Measurements from ENCODE around the gene HAGH.

Gene HAGH

GRCh38 chr16:1870365-1871082 lies 43.9 kb upstream of the HAGH start:
- ATAC-seq: peak; percentile 54
- TF ChIP-seq CREB5 (CRISPR knock-in tag; IDR thresholded peaks at IDR 0.05; ENCODE audit: low read depth): no peak
- TF ChIP-seq ZFP30 (CRISPR knock-in tag; IDR thresholded peaks at IDR 0.05): no peak
- no peak for TF ChIP-seq CSDC2 (CRISPR knock-in tag; IDR thresholded peaks at IDR 0.05)
- TF ChIP-seq CSRNP3 (CRISPR knock-in tag; IDR thresholded peaks at IDR 0.05): no peak
- TF ChIP-seq TOX (CRISPR knock-in tag; IDR thresholded peaks at IDR 0.05; ENCODE audit: borderline replicate concordance): no peak
- TF ChIP-seq GLIS3 (CRISPR knock-in tag; IDR thresholded peaks at IDR 0.05): no peak
- no peak for TF ChIP-seq TCF4 (CRISPR knock-in tag; IDR thresholded peaks at IDR 0.05; ENCODE audit: borderline replicate concordance)
- no peak for TF ChIP-seq PPARA (CRISPR knock-in tag; IDR thresholded peaks at IDR 0.05; ENCODE audit: borderline replicate concordance)
- no peak for TF ChIP-seq POU6F1 (CRISPR knock-in tag; IDR thresholded peaks at IDR 0.05; ENCODE audit: borderline replicate concordance, low read depth)
- TF ChIP-seq ARNTL (CRISPR knock-in tag; IDR thresholded peaks at IDR 0.05; ENCODE audit: borderline replicate concordance, low read depth): no peak
- no peak for TF ChIP-seq SNAI2 (CRISPR knock-in tag; IDR thresholded peaks at IDR 0.05)
- TF ChIP-seq ISL1 (CRISPR knock-in tag; IDR thresholded peaks at IDR 0.05): no peak
- no peak for TF ChIP-seq RARB (CRISPR knock-in tag; IDR thresholded peaks at IDR 0.05)
- no peak for TF ChIP-seq BACH2 (CRISPR knock-in tag; IDR thresholded peaks at IDR 0.05; ENCODE audit: borderline replicate concordance)

- no peak for TF ChIP-seq ZFP30 (CRISPR knock-in tag; IDR thresholded peaks at IDR 0.05)
- no peak for TF ChIP-seq OSR1 (CRISPR knock-in tag; IDR thresholded peaks at IDR 0.05)
- TF ChIP-seq GLIS3 (CRISPR knock-in tag; IDR thresholded peaks at IDR 0.05): no peak
- TF ChIP-seq SNAI2 (CRISPR knock-in tag; IDR thresholded peaks at IDR 0.05): no peak
- TF ChIP-seq CSRNP3 (CRISPR knock-in tag; IDR thresholded peaks at IDR 0.05): no peak
- no peak for TF ChIP-seq ZFP3 (CRISPR knock-in tag; IDR thresholded peaks at IDR 0.05)
- TF ChIP-seq PPARA (CRISPR knock-in tag; IDR thresholded peaks at IDR 0.05; ENCODE audit: borderline replicate concordance): no peak
- no peak for TF ChIP-seq CREB5 (CRISPR knock-in tag; IDR thresholded peaks at IDR 0.05; ENCODE audit: low read depth)
- no peak for TF ChIP-seq ESRRG (CRISPR knock-in tag; IDR thresholded peaks at IDR 0.05)
- TF ChIP-seq ZC3H10 (CRISPR knock-in tag; IDR thresholded peaks at IDR 0.05): no peak
- no peak for TF ChIP-seq ARNTL (CRISPR knock-in tag; IDR thresholded peaks at IDR 0.05; ENCODE audit: borderline replicate concordance, low read depth)
- TF ChIP-seq PATZ1 (CRISPR knock-in tag; IDR thresholded peaks at IDR 0.05; ENCODE audit: borderline replicate concordance): no peak
- no peak for TF ChIP-seq BACH2 (CRISPR knock-in tag; IDR thresholded peaks at IDR 0.05; ENCODE audit: borderline replicate concordance)
- TF ChIP-seq TCF4 (CRISPR knock-in tag; IDR thresholded peaks at IDR 0.05; ENCODE audit: borderline replicate concordance): no peak
- TF ChIP-seq TSHZ2 (CRISPR knock-in tag; IDR thresholded peaks at IDR 0.05): no peak
- TF ChIP-seq ZNF70 (CRISPR knock-in tag; IDR thresholded peaks at IDR 0.05): no peak
- TF ChIP-seq CSDC2 (CRISPR knock-in tag; IDR thresholded peaks at IDR 0.05): no peak
- no peak for TF ChIP-seq ZNF565 (CRISPR knock-in tag; conservative IDR thresholded peaks at IDR 0.05; ENCODE audit: low read depth)
- TF ChIP-seq POU6F1 (CRISPR knock-in tag; IDR thresholded peaks at IDR 0.05; ENCODE audit: borderline replicate concordance, low read depth): no peak
- TF ChIP-seq RARB (CRISPR knock-in tag; IDR thresholded peaks at IDR 0.05): no peak
- no peak for ATAC-seq
These were observed 39.5 kb upstream of the HAGH start for GRCh38 chr16:1865902-1866690.
